AG10803 (cell line): Measurements from ENCODE around the gene SLC16A2.
A peak's percentile ranks its signal among the peaks of the same experiment; 100 is the strongest.

ENCODE experiments used
- DNase-seq: peaks from one replicate; pipeline ENCODE4 v3.0.0; 2010; ENCODE audit warnings: low read depth
- H3K4me3 ChIP-seq: 2 replicates; pipeline ENCODE4 v1.5.1; 2011; ENCODE audit warnings: mild to moderate bottlenecking, low read length, control low read depth
- CTCF ChIP-seq: conservative IDR thresholded peaks from 2 replicates; pipeline ENCODE4 v1.5.1; 2011; ENCODE audit warnings: mild to moderate bottlenecking, low read length, control low read depth, inconsistent platforms

SLC16A2 gene

GRCh38 chrX:74423289-74423998 lies 2.2 kb downstream of the SLC16A2 start:
- H3K4me3 ChIP-seq: peak overlapping the region; percentile 69
- no peak for TF ChIP-seq CTCF
- DNase-seq: no peak

- no peak overlapping the region for H3K4me3 ChIP-seq
- DNase-seq: no peak
- no peak for TF ChIP-seq CTCF
These were observed 4.8 kb downstream of the SLC16A2 start for GRCh38 chrX:74426071-74426470.

- no peak for TF ChIP-seq CTCF
- no peak for DNase-seq
- H3K4me3 ChIP-seq: no peak overlapping the region
These were observed 5.3 kb downstream of the SLC16A2 start for GRCh38 chrX:74426615-74427014.

- H3K4me3 ChIP-seq: no peak overlapping the region
- no peak for TF ChIP-seq CTCF
- no peak for DNase-seq
These were observed 10.5 kb downstream of the SLC16A2 start for GRCh38 chrX:74431797-74432196.

GRCh38 chrX:74434336-74434735 lies 13.0 kb downstream of the SLC16A2 start:
- H3K4me3 ChIP-seq: no peak overlapping the region
- no peak for TF ChIP-seq CTCF
- DNase-seq: no peak

GRCh38 chrX:74437530-74437929 lies 16.2 kb downstream of the SLC16A2 start:
- no peak for DNase-seq
- no peak for TF ChIP-seq CTCF
- H3K4me3 ChIP-seq: no peak overlapping the region

- no peak for TF ChIP-seq CTCF
- DNase-seq: no peak
- no peak overlapping the region for H3K4me3 ChIP-seq
These were observed 17.5 kb downstream of the SLC16A2 start for GRCh38 chrX:74438764-74439163.
